ENCODE data around the gene COMT. TPM values are rescaled to one million over a fixed set of nuclear protein-coding genes. Genes with fewer than 3 reads are reported as not detected.

Gene COMT
- total and polyA plus RNA-seq, 2 experiments from 2014 or later, result 490 to 508 TPM

DNA sequence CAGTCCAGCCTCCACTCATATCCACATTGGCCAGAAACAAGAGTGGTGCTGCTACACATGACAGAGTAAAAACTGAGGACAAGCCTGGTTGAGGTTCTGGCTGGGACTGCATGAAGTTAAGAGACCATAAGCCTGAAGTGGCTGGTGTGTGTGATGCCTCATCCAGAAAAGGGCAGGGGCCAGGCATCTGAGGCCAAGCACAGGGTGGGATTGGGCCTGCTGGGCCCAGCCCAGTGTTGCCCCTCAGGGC, 49.7 kb downstream of the COMT start:
- Histone ChIP-seq H3K4me3 (no peak overlapping the region), H3K27me3 (replicated peaks; ENCODE audit: insufficient read depth) (no peaks in the 10 kb centered on the region), H4K20me1 (ENCODE audit: insufficient read depth) (no peaks in the 10 kb centered on the region), H3K79me2 (ENCODE audit: insufficient read depth) (no peaks in the 10 kb centered on the region), H3K4me2 (ENCODE audit: unreplicated experiment) (no peak overlapping the region), H3K9ac (no peak overlapping the region), H3F3A (ENCODE audit: insufficient read depth) (no peaks in the 10 kb centered on the region), H3K36me3 (ENCODE audit: low read depth) (no peaks in the 10 kb centered on the region), H3K27ac (no peak overlapping the region), H3K9me2 (ENCODE audit: insufficient read depth) (no peaks in the 10 kb centered on the region), H3K9me3 (ENCODE audit: low read depth) (no peaks in the 10 kb centered on the region), H2AFZ (no peak overlapping the region), H3K4me1 (ENCODE audit: insufficient read depth) (no peaks in the 10 kb centered on the region)
- TF ChIP-seq EZH2 (IDR thresholded peaks at IDR 0.05; ENCODE audit: insufficient read depth, poor library complexity, severe bottlenecking) (no peak), EZH2phosphoT487 (IDR thresholded peaks at IDR 0.05; ENCODE audit: insufficient read depth, low read depth) (no peak)
- no peak for DNase-seq
- in situ Hi-C loops (cut with MboI), result loop anchor here (25.0 kb wide), 1 partner anchor 296 kb away; no protein-coding TSS in a partner anchor

DNA sequence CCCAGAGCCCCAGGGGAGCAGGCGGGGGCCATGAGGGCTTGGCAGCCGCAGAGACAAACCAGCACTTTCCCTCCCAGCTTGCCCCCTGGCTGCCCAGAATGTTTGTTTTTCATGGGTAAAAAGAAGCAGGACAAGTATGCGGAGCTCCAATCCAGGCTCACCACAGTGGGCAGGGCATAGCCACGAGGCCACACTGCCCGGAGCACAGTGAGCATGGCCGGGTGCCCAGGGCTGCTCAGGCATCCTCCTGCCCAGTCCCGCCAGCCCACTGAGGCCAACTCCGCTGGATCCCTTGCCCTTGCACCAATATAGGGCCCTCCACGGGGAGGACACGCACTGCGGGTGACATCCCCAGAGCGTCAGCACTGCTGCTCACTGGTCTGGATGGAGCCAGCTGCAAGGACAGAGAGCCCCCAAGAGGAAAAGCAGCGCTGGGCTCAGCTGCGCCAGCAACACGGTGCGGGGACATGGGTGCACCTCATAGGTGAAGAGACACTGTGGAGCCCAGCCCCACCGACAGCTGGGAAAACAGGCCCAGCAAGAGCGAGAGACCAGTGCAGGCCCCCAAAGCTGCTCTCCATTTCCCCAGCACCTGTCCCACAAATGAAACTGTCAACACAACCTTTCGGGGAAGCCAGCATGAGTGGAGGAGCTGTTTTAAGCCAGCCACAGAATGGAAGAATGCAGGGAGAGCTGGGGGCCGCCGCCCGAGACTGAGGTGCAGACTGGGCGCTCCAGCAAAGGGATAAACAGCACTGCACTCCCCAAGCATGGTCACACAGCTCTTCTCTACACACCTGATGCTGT, 50.3 kb downstream of the COMT start:
- H3K27me3 ChIP-seq (replicated peaks; ENCODE audit: insufficient read depth), result no peaks in the 10 kb centered on the region
- TF ChIP-seq EZH2phosphoT487 (IDR thresholded peaks at IDR 0.05; ENCODE audit: insufficient read depth, low read depth), result no peak
- no peak for TF ChIP-seq EZH2 (IDR thresholded peaks at IDR 0.05; ENCODE audit: insufficient read depth, poor library complexity, severe bottlenecking)
- H3K9ac ChIP-seq, result no peak overlapping the region
- no peaks in the 10 kb centered on the region for H3K9me2 ChIP-seq (ENCODE audit: insufficient read depth)
- 87 to 89% methylated on average over 19 to 23 of the region's 23 CpGs for WGBS, 2 experiments (ENCODE audit: low coverage in 1 of 2, low lambda C conversion rate in 2 of 2, missing lambda C conversion rate in 2 of 2)
- H2AFZ ChIP-seq, result no peak overlapping the region
- no peaks in the 10 kb centered on the region for H3K4me1 ChIP-seq (ENCODE audit: insufficient read depth)
- H3K9me3 ChIP-seq (ENCODE audit: low read depth), result no peaks in the 10 kb centered on the region
- H3K4me3 ChIP-seq, result no peak overlapping the region
- H3K36me3 ChIP-seq (ENCODE audit: low read depth), result no peaks in the 10 kb centered on the region
- no peak for DNase-seq
- no peaks in the 10 kb centered on the region for H3K79me2 ChIP-seq (ENCODE audit: insufficient read depth)
- no peaks in the 10 kb centered on the region for H4K20me1 ChIP-seq (ENCODE audit: insufficient read depth)
- in situ Hi-C loops (cut with MboI), result loop anchor here (25.0 kb wide), 1 partner anchor 295 kb away; no protein-coding TSS in a partner anchor
- H3F3A ChIP-seq (ENCODE audit: insufficient read depth), result no peaks in the 10 kb centered on the region
- no peak overlapping the region for H3K4me2 ChIP-seq (ENCODE audit: unreplicated experiment)
- no peak overlapping the region for H3K27ac ChIP-seq

DNA sequence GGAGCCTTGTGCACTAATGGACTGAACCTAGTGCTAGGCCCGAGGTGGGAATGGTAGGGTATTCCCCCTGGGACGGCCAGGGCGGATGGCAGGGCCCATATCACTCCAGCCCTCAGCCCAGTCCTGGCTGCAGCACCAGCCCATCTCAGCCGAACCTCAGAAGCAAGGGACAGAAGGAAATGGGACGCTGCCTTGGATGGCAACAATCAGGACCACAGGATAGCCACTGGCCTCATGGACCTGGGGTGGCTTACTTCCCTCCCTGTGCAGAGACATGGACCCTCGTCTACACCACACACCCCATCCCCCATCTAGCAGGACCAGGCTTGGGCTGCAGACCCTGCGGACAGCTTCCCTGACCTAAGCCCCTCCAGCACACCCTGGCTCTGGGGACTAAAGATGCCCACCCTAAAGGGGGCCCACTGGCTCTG, 50.9 kb downstream of the COMT start:
- H3K79me2 ChIP-seq (ENCODE audit: insufficient read depth), result no peaks in the 10 kb centered on the region
- H3K36me3 ChIP-seq (ENCODE audit: low read depth), result no peaks in the 10 kb centered on the region
- DNase-seq, result no peak
- no peaks in the 10 kb centered on the region for H3F3A ChIP-seq (ENCODE audit: insufficient read depth)
- H3K9me2 ChIP-seq (ENCODE audit: insufficient read depth), result no peaks in the 10 kb centered on the region
- H3K9ac ChIP-seq, result no peak overlapping the region
- in situ Hi-C loops (cut with MboI), result loop anchor here (25.0 kb wide), 1 partner anchor 295 kb away; no protein-coding TSS in a partner anchor
- H3K27me3 ChIP-seq (replicated peaks; ENCODE audit: insufficient read depth), result no peaks in the 10 kb centered on the region
- H3K4me3 ChIP-seq, result no peak overlapping the region
- no peaks in the 10 kb centered on the region for H3K4me1 ChIP-seq (ENCODE audit: insufficient read depth)
- TF ChIP-seq EZH2 (IDR thresholded peaks at IDR 0.05; ENCODE audit: insufficient read depth, poor library complexity, severe bottlenecking), result no peak
- H3K9me3 ChIP-seq (ENCODE audit: low read depth), result no peaks in the 10 kb centered on the region
- WGBS, 2 experiments (ENCODE audit: low coverage in 1 of 2, low lambda C conversion rate in 2 of 2, missing lambda C conversion rate in 2 of 2), result 64 to 84% methylated on average over 6 to 7 of the region's 7 CpGs
- H3K4me2 ChIP-seq (ENCODE audit: unreplicated experiment), result no peak overlapping the region
- no peaks in the 10 kb centered on the region for H4K20me1 ChIP-seq (ENCODE audit: insufficient read depth)
- H2AFZ ChIP-seq, result no peak overlapping the region
- no peak overlapping the region for H3K27ac ChIP-seq

DNA sequence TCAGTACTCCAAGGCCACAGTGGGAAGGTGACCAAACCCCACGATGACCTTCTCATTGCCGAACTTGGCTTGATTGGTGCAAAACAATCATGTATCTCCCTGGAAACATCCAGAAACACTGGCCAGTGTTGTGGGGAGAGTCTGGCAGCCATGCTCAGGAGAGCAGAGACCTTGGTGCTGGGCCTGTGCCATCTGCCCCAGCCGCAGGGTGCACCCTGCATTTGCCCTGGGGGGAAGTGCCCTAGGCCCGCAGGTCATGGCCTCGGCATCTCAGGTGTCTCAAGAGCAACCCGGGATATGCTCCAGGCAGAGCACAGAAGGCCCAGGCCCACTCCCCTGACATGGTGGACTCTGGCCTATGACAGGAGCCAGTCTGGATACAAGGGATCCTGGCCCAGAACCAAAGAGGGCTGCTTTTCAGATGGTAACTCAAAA, 51.4 kb downstream of the COMT start:
- Histone ChIP-seq H3K9me2 (ENCODE audit: insufficient read depth) (no peaks in the 10 kb centered on the region), H3K4me3 (no peak overlapping the region), H3K4me2 (ENCODE audit: unreplicated experiment) (no peak overlapping the region), H3K9me3 (ENCODE audit: low read depth) (no peaks in the 10 kb centered on the region), H3K27me3 (replicated peaks; ENCODE audit: insufficient read depth) (no peaks in the 10 kb centered on the region), H3K9ac (no peak overlapping the region), H3K27ac (no peak overlapping the region), H4K20me1 (ENCODE audit: insufficient read depth) (no peaks in the 10 kb centered on the region), H3F3A (ENCODE audit: insufficient read depth) (no peaks in the 10 kb centered on the region), H2AFZ (no peak overlapping the region), H3K4me1 (ENCODE audit: insufficient read depth) (no peaks in the 10 kb centered on the region), H3K36me3 (ENCODE audit: low read depth) (no peaks in the 10 kb centered on the region), H3K79me2 (ENCODE audit: insufficient read depth) (no peaks in the 10 kb centered on the region)
- 78% methylated on average over 6 of the region's 6 CpGs for WGBS, 2 experiments (ENCODE audit: low coverage in 1 of 2, low lambda C conversion rate in 2 of 2, missing lambda C conversion rate in 2 of 2)
- DNase-seq, result no peak
- in situ Hi-C loops (cut with MboI), result loop anchor here (25.0 kb wide), 1 partner anchor 294 kb away; no protein-coding TSS in a partner anchor
- TF ChIP-seq EZH2phosphoT487 (IDR thresholded peaks at IDR 0.05; ENCODE audit: insufficient read depth, low read depth), result no peak
- TF ChIP-seq EZH2 (IDR thresholded peaks at IDR 0.05; ENCODE audit: insufficient read depth, poor library complexity, severe bottlenecking), result no peak
